Activated CD4-positive, alpha-beta T cell treated with anti-CD3 and anti-CD28 coated beads, Interleukin-10, Interleukin-2, amounts not matched to agents 100 ng/mL and 50 ng/mL, durations not matched to agents 16 hours and 8 hours (primary cell): Measurements from ENCODE around the gene HARBI1.
A peak's percentile ranks its signal among the peaks of the same experiment; 100 is the strongest.

Experiments used
- DNase-seq: peaks from one replicate; pipeline ENCODE4 v3.0.0-alpha.2; 2020

HARBI1 gene

GRCh38 chr11:46633291-46634217, 16.5 kb upstream of the HARBI1 start:
- no peak for DNase-seq

DNA sequence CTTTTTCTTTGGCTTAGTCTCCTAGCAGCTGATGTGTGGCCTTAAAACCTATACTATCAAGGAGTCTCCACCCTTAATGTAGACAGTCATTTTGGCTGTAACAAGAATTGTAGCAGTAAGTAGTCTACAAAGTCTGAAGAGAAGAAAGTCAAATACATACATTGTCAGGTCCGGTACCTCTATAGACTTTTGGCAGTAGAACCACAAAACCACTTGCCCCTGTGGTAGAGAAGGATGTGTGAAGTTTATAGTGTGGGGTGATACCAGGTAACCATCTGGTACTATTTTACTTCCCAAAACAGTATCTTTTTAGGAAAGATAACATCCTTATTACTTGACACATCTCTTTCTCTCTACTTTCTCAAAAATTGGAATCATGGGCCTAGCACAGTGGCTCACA, 15.5 kb upstream of the HARBI1 start:
- DNase-seq = no peak

DNA sequence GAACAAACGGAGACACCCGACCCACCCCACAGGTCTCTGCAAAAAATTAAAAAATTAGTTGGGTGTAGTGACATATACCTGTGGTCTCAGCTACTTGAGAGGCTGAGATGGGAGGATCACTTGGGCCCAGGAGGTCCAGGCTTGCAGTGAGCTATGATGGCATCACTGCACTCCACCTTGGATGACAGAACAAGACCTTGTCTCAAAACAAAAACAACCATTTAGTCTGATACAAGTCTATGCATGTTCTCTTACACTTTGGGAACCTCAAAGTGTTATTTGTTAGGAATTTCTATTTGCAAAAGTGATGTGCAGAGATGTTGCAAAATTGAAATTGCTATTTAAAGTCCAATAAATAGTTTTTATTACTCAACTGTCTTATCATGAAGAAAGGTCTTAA, 14.6 kb upstream of the HARBI1 start:
- no peak for DNase-seq

- DNase-seq = no peak
These were observed 13.2 kb upstream of the HARBI1 start for GRCh38 chr11:46630237-46630636.

DNA sequence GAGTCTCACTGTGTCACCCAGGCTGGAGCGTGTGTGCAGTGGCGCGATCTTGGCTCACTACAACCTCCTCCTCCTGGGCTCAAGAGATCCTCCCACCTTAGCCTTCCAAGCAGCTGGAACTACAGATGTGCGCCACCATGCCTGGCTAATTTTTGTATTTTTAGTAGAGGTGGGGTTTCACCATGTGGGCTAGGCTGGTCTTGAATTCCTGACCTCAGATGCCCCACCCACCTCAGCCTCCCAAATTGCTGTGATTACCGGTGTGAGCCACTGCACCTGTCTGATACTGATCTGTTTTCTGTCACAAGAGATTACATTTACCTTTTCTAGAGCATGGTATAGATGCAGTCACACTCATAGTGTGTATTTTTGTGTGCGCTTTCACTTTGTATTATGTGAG, 11.9 kb upstream of the HARBI1 start:
- DNase-seq = no peak

DNA sequence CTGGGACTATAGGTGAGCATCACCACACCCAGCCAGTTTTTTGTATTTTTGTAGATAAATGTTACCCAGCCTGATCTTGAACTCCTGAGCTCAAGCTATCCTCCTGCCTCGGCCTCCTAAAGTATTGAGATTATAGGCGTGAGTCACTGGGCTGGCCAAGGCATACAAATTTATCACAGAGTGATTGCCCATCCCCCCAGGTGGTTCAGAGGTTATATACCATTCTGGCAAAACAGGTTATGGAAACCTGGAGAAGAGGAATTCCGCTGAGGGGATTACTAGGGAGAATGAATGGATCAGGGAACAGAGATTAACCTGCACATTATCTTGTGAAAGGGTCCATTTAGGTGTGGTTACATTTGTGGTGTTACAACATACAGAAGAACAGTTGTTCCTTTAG, 8.4 kb upstream of the HARBI1 start:
- no peak for DNase-seq

GRCh38 chr11:46618837-46619236, 1.8 kb upstream of the HARBI1 start:
- no peak for DNase-seq

- DNase-seq = no peak
These were observed 916 bp upstream of the HARBI1 start for GRCh38 chr11:46617972-46618314.

DNA sequence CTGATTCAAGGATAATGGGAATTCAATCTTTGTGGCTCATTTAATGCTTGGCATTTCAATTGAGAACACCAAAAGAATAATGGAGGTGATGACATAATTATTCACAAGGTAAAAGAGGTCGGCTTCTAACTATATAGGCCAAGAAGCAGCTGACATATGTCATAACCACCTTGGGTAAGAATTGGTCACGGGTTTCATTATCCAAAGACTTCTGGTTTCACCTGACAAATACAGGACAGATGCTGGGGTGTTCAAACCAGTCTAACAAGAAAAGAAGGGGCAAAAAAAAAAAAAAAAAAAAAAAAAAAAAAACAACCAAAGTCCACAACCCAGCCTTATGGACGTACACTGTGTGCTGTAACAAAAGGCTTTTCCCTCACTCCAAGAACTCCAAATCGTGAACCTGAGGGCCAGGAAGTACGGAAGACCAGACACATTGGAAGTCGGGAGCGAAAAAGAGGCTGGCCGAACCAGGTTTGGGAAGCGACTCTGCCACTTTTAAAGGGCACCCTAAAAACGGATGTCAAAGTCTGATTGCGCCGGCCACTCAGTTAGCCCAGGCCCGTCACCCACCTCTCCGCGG, 385 bp downstream of the HARBI1 start:
- DNase-seq = peak; percentile 38

GRCh38 chr11:46615756-46616155, 1.3 kb downstream of the HARBI1 start:
- DNase-seq = no peak

DNA sequence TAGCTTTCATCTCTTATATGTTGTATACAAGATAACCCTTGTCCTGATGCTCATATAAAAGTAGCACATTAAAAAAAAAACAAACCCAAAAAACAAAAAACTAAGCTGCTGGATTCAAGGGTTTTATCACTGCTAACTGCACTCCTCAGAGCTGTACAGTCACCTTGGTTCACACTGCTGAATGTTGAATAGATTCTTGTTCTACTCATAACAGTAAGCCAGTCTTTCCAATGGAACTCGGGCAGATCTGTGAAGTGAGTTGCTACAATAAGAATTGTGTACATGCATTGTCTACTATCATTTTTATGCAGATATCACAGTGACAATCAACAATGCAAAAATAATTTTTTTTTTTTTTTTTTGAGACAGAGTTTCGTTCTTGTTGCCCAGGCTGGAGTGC, 4.7 kb downstream of the HARBI1 start:
- DNase-seq = no peak

- DNase-seq = no peak
These were observed 5.3 kb downstream of the HARBI1 start for GRCh38 chr11:46611526-46612304.

DNA sequence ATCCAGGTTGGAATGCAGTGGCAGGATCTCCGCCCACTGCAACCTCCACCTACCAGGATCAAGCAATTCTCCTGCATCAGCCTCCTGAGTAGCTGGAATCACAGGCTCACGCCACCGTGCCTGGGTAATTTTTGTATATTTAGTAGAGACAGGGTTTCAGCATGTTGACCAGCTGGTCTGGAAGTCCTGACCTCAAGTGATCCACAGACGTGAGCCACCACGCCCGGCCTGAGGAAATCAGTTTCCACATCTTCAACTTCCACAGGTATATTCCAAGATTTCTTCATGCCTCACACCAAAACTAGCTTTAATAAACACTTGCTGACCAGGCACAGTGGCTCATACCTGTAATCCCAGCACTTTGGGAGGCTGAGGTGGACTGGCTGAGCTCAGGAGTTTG, 7.6 kb downstream of the HARBI1 start:
- no peak for DNase-seq

DNA sequence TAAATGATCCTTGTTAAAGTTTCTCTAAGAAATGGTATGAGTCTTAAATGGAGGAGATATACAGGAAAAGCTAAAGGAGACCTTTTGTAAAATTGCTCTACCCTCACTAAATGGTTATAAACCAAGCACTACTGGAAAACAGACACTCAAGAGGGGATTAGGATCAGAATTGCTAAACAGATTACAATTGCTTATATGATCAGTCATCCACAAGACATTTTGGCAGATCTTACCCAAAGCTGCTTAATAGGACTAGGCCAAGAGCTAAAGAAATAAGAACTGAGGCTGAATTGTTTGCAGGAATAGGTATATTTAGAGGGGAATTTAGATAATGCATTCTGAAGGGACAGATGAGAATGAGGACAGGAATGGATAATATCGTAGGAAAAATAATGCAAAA, 9.5 kb downstream of the HARBI1 start:
- no peak for DNase-seq

- no peak for DNase-seq
These were observed 12.2 kb downstream of the HARBI1 start for GRCh38 chr11:46604796-46605195.

DNA sequence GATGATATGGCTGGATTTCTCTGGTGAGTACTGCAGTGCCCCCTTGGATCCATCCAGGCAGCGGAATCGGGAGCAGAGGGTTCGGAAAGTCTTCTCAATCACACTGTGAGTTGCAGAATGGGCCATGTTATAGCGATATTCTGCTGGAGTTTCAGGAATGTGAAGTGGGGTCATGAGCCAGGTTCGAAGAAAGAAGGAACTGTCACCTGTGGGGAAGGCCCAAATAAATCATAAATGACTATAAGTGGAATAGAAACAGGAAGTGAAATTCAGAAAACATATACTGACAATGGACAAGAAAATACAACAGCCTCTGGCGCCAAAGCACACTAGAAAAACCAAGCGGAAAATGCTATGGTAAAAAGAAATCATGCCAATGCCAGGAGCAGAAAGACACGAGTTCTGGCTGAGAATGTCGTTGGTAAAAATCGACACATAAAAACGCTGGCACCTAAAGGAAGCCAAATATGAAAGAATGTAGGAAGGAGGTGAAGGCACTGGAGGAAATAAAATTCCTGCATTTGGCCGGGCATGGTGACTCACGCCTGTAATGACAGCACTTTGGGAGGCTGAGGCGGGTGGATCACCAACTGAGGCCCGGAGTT, 13.2 kb downstream of the HARBI1 start:
- no peak for DNase-seq

- DNase-seq = no peak
These were observed 15.9 kb downstream of the HARBI1 start for GRCh38 chr11:46601129-46601528.

DNA sequence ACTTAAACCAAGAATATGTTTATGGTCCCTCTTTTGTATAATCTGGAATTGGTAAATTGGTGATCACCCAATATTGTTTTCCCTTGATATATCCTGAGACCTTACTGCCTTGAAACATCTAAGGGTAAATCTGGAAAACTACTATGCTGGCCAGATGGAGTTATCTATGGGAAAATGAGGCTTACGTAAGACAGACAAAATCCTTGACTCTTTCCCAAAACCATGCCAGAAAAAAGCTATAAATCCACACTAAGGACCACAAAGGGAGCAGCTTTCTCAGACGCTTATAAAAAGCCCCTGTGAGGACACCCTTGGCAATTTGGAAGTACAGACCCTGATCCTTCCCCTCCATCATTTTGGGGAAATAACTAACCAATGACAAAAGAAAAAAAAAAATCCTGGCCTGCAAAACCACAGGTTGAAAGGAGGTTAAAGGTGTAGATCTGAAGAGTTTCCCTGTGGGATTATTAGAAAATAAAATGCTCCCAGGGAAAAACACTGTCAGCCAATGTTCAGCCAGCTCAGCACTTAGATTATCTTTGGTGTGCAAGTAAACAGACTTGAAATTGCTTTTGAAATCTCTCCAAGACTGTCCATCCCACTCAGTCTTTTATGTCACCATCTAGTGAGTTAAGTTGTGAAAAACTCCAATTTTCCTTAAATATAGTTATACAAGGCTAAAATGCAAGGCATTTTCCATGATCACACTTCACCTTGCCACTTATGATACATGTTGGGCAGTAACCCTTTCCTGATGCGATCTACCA, 16.6 kb downstream of the HARBI1 start:
- DNase-seq = no peak

DNA sequence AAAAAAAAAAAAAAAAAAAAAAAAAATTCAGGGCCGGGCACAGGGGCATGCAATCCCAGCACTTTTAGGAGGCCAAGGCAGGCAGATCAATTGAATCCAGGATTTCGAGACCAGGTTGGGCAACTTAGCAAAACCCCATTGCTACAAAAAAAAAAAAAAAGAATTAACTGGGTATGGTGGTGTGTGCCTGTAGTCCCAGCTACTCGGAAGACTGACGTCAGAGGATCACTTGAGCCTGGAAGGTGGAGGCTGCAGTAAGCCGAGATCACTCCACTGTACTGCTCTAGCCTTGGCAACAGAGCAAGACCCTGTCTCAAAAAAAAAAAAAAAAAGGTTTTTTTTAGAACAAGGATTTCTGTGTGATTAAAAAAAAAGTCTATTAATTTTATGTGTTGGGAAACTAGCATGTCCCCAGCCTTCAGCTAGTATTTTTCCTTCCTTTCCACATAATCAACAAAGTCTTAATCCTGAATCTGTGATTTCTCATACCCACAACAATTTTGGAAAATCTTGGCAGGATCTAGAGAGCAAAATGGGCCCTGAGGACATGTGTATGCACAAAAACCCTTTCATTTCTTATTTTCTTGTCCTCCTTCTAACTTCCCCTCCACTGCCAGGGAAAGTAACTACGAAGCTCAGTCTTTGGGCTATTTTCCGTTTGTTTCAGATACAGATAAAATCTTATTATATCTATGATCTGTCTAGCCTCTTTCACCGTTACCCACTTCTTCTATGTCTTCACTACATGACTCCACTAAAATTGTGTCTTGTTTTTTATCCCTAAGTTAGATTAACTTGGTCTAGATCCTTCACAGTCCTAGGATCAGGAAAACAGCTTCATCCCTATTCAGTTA, 17.5 kb downstream of the HARBI1 start:
- no peak for DNase-seq

DNA sequence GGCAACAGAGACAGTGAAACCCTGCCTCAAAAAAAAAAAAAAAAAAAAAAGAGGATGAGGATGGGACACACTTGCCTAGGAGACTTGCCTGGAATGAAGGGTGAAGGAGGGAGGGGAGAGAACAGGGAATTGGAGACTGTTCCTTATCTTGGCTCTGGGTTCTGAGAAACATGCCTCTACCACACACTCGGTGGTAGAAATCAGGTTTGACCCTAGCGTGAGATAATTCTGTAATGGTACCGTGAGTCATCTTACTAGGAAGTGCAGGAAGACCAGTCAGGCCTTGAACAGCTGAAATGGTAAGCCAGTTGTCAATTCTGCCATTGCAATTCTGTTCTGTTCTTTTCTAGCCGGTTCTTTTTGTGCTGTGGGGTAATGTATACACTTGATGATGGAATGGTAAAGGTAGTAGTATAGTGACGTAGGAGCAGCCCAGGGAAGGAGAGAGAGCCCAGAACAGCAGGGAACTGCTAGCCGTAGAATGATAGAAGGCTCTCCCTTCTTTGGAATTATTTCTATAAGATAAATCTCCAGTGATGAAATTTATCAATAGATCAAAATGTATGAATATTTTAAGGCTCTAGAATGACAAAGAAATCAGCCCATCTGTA, 19.3 kb downstream of the HARBI1 start:
- DNase-seq = peak; percentile 61

GRCh38 chr11:46597155-46597554, 19.9 kb downstream of the HARBI1 start:
- DNase-seq = no peak
